HepG2 (cell line): ENCODE results near the gene TLCD3B. TPM values are rescaled to one million over a fixed set of nuclear protein-coding genes. Genes with fewer than 3 reads are reported as not detected.

Experiments
- AGO2 ChIP-seq: fragments of 200-400 bp; formaldehyde crosslinking; optimal IDR thresholded peaks from 2 replicates; pipeline ENCODE3; 2017; ENCODE audit warnings: mild to moderate bottlenecking, low read depth, low read length, moderate library complexity
- ATF2 ChIP-seq: sonication (generic); formaldehyde crosslinking; IDR thresholded peaks from 2 replicates; pipeline ENCODE4 v1.4.0; 2020; ENCODE audit warnings: missing genetic modification reagents
- EHMT2 ChIP-seq: fragments of 200-600 bp; sonication (generic); IDR thresholded peaks from 2 replicates; pipeline ENCODE4 v1.7.0; 2017; ENCODE audit warnings: antibody characterized with exemption, low read depth, low read length, borderline replicate concordance
- FOXA1 ChIP-seq, 2 experiments: fragments of 450-650 bp in 1 of 2; sonication (generic) in 1 of 2; formaldehyde crosslinking in 1 of 2; IDR thresholded peaks; 2 replicates each; pipeline versions ENCODE4 v1.4.0 to v1.6.1; 2016 to 2020; ENCODE audit warnings: missing genetic modification reagents in 1 of 2
- HINFP ChIP-seq: sonication (generic); formaldehyde crosslinking; IDR thresholded peaks from 2 replicates; pipeline ENCODE4 v1.4.0; 2020; ENCODE audit warnings: low read depth, mild to moderate bottlenecking, missing genetic modification reagents
- NKX3-1 ChIP-seq: sonication (generic); formaldehyde crosslinking; IDR thresholded peaks from 2 replicates; pipeline ENCODE4 v1.5.0; 2020; ENCODE audit warnings: missing genetic modification reagents
- PAWR ChIP-seq: sonication (generic); formaldehyde crosslinking; IDR thresholded peaks from 2 replicates; pipeline ENCODE4 v1.4.0; 2020; ENCODE audit warnings: missing genetic modification reagents, mild to moderate bottlenecking, borderline replicate concordance
- PHB2 ChIP-seq: fragments of 450-650 bp; IDR thresholded peaks from 2 replicates; pipeline ENCODE4 v1.6.1; 2018; ENCODE audit not compliant: partially characterized antibody
- PREB ChIP-seq: sonication (generic); formaldehyde crosslinking; IDR thresholded peaks from 2 replicates; pipeline ENCODE4 v1.4.0; 2020; ENCODE audit warnings: missing genetic modification reagents
- ZBTB49 ChIP-seq: sonication (generic); formaldehyde crosslinking; IDR thresholded peaks from 2 replicates; pipeline ENCODE4 v1.4.0; 2020; ENCODE audit warnings: missing genetic modification reagents, borderline replicate concordance
- ZHX1 ChIP-seq: sonication (generic); formaldehyde crosslinking; IDR thresholded peaks from 2 replicates; pipeline ENCODE4 v1.8.1; 2022; ENCODE audit warnings: low read depth, mild to moderate bottlenecking, missing genetic modification reagents
- ZNF687 ChIP-seq: sonication (generic); formaldehyde crosslinking; IDR thresholded peaks from 2 replicates; pipeline ENCODE4 v1.5.1; 2020; ENCODE audit warnings: mild to moderate bottlenecking, missing genetic modification reagents, moderate library complexity
- ZNF780A ChIP-seq: sonication (generic); formaldehyde crosslinking; IDR thresholded peaks from 2 replicates; pipeline ENCODE4 v1.8.0; 2022; ENCODE audit warnings: mild to moderate bottlenecking, missing genetic modification reagents, moderate library complexity
- polyA plus RNA-seq, 8 experiments: library from polyadenylated mRNA; depleted of rRNA in 3 of 8; stranded (reverse) in 7 of 8; unstranded in 1 of 8; fragments of >200 nt; fragmentation: Illumina TruSeq in 4 of 8; extraction: Trizol in 4 of 8; gene quantifications; 2 replicates each; pipeline versions ENCODE4 v1.2.1 to v1.2.3, GENCODE V29; 2011 to 2016; ENCODE audit warnings: low read depth in 4 of 8, missing spikeins in 1 of 8, mixed read lengths in 1 of 8; ENCODE audit not compliant: insufficient read depth in 1 of 8
- total RNA-seq, 5 experiments: library from RNA; depleted of rRNA; stranded (reverse); fragments of >200 nt; fragmentation: Illumina TruSeq; extraction: Trizol; gene quantifications; 2 replicates each; pipeline ENCODE4 v1.2.3, GENCODE V29; 2016; ENCODE audit warnings: low read depth in 1 of 5

Gene TLCD3B
- total and polyA plus RNA-seq, 2 of the 13 experiments (the other 11 are each of a cell fraction or from before 2014, with no cell fraction given) = not detected

GRCh38 chr16:29995324-29995910 is 35.7 kb downstream of the TLCD3B start, which contains the start of gene HIRIP3 (continued):
- TF ChIP-seq ZNF780A (0 out of 2 replicates have a peak, but pooled peaks have one; percentile 40), FOXA1 (IDR thresholded peaks at IDR 0.05) (no peak), FOXA1 (CRISPR knock-in tag; IDR thresholded peaks at IDR 0.05) (no peak), NKX3-1 (CRISPR knock-in tag) (peak; percentile 97), ZBTB49 (CRISPR knock-in tag) (0 out of 2 replicates have a peak, but pooled peaks have one; percentile 12), EHMT2 (no peak; the same call in 1 of the 2 replicates), PREB (peak; percentile 86; the same call in 1 of the 2 replicates), PAWR (CRISPR knock-in tag) (0 out of 2 replicates have a peak, but pooled peaks have one; percentile 2), AGO2 (peak; percentile 95), ZHX1 (CRISPR knock-in tag) (no peak), HINFP (CRISPR knock-in tag) (peak; percentile 95), PHB2 (no peak), ATF2 (CRISPR knock-in tag) (peak; percentile 33; the same call in 1 of the 2 replicates), ZNF687 (CRISPR knock-in tag) (peak; percentile 99)
